Retinal pigment epithelial cell (primary cell): ENCODE measurements around the gene CGB5.
A peak's percentile ranks its signal among the peaks of the same experiment; 100 is the strongest.
"Not testable (repeated sequence)": the region's sequence is repeated elsewhere in the genome, so short reads cannot be mapped to it uniquely, and the experiment has no call there.

Source experiments
- DNase-seq: peaks from one replicate; pipeline ENCODE4 v3.0.0-alpha.2; 2010; ENCODE audit warnings: low read depth
- H3K4me3 ChIP-seq: 2 replicates; pipeline ENCODE4 v1.5.1; 2011; ENCODE audit warnings: mild to moderate bottlenecking, low read length, control low read depth, moderate library complexity
- CTCF ChIP-seq: conservative IDR thresholded peaks from 2 replicates; pipeline ENCODE4 v1.5.1; 2011; ENCODE audit warnings: low read depth, low read length, control low read depth, inconsistent platforms

The CGB5 gene

GRCh38 chr19:49069026-49069425, 25.4 kb downstream of the CGB5 start:
- TF ChIP-seq CTCF, result no peak
- no peak overlapping the region for H3K4me3 ChIP-seq
- no peak for DNase-seq

- H3K4me3 ChIP-seq, result no peak overlapping the region
- no peak for TF ChIP-seq CTCF
- DNase-seq, result no peak
Measured at GRCh38 chr19:49070416-49070815, 26.8 kb downstream of the CGB5 start.

- no peak overlapping the region for H3K4me3 ChIP-seq
- DNase-seq, result no peak
- TF ChIP-seq CTCF, result no peak
Measured at GRCh38 chr19:49071860-49072547, 28.4 kb downstream of the CGB5 start.

- peak; percentile 45 for TF ChIP-seq CTCF
- no peak overlapping the region for H3K4me3 ChIP-seq
- DNase-seq, result no peak
Measured at GRCh38 chr19:49073514-49074378, 30.1 kb downstream of the CGB5 start.

GRCh38 chr19:49074869-49075268, 31.2 kb downstream of the CGB5 start:
- peak; percentile 66 for TF ChIP-seq CTCF
- not testable (repeated sequence) for H3K4me3 ChIP-seq, DNase-seq

- no peak for DNase-seq
- no peak overlapping the region for H3K4me3 ChIP-seq
- no peak for TF ChIP-seq CTCF
Measured at GRCh38 chr19:49080392-49080791, 36.7 kb downstream of the CGB5 start.
